ENCODE results near the gene KIAA0408. TPM values are rescaled to one million over a fixed set of nuclear protein-coding genes. Genes with fewer than 3 reads are reported as not detected.
"Not testable (repeated sequence)": the region's sequence is repeated elsewhere in the genome, so short reads cannot be mapped to it uniquely, and the experiment has no call there.

Gene KIAA0408
- total RNA-seq, 1 experiment from 2014 or later = 0.04 TPM

DNA sequence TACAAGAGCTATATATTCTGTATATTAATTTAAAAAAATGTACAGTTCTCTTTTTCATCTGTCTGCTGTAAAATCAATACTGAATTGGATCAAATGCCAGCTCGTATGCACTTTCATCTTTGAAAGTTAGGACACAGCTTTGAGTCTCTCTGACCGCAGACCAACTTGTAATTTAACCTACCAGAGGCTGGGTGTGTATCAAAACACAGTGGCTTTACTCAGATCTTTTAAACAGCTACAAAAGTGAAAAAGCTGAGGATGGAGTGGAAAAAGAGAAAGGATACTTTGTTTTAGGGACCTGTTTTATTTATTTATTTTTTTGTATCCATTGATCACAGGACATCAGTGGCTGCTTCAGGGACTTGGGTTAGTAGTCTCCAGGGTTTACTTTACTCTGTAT lies 44.1 kb downstream of the KIAA0408 start:
- H2AFZ ChIP-seq (ENCODE audit: low read length) = no peak overlapping the region
- intact Hi-C loops (cut with micrococcal nuclease) = no loop called here
- no peaks in the 10 kb centered on the region for H3K27me3 ChIP-seq (ENCODE audit: low read length)
- no peak overlapping the region for H3K27ac ChIP-seq (ENCODE audit: low read length)
- TF ChIP-seq EZH2 (IDR thresholded peaks at IDR 0.05; ENCODE audit: low read length, unreplicated experiment) (no peak), EZH2phosphoT487 (IDR thresholded peaks at IDR 0.05; ENCODE audit: borderline replicate concordance, low read length) (no peak), CTCF (conservative IDR thresholded peaks at IDR 0.05; ENCODE audit: low read depth, low read length) (no peak)
- DNase-seq (no peak), ATAC-seq (no peak)
- H3K36me3 ChIP-seq (ENCODE audit: low read depth, low read length) = no peaks in the 10 kb centered on the region
- ChIA-PET CTCF (interaction anchor here (0.5 kb wide), 1 partner anchor 953 kb away, joined by 3 read pairs; no protein-coding TSS in a partner anchor), POLR2A (ENCODE audit: unreplicated experiment) (no interaction called here)
- BruUV-seq (replicated peaks) = no TSS peak
- no peak overlapping the region for H3K4me2 ChIP-seq (ENCODE audit: low read length)
- no peaks in the 10 kb centered on the region for H4K20me1 ChIP-seq (ENCODE audit: low read length)
- H3K4me3 ChIP-seq (ENCODE audit: low read length) = no peak overlapping the region
- peaks cover 3% of the 10 kb centered on the region; the same call in 1 of the 2 replicates for H3K4me1 ChIP-seq (ENCODE audit: insufficient read depth, low read length)
- no peaks in the 10 kb centered on the region for H3F3A ChIP-seq (ENCODE audit: low read length, unreplicated experiment)
- no peak overlapping the region for H3K9ac ChIP-seq (ENCODE audit: low read length)
- no peaks in the 10 kb centered on the region for H3K9me2 ChIP-seq (replicated peaks; ENCODE audit: low read length)
- H3K79me2 ChIP-seq (ENCODE audit: low read length) = no peaks in the 10 kb centered on the region
- H3K9me3 ChIP-seq (ENCODE audit: low read length) = no peaks in the 10 kb centered on the region

GRCh38 chr6:127413123-127413522 lies 46.1 kb downstream of the KIAA0408 start:
- H2AFZ ChIP-seq (ENCODE audit: low read length); H3F3A ChIP-seq (ENCODE audit: low read length, unreplicated experiment); H3K9ac ChIP-seq (ENCODE audit: low read length); H3K79me2 ChIP-seq (ENCODE audit: low read length); H3K4me3 ChIP-seq (ENCODE audit: low read length); intact Hi-C loops (cut with micrococcal nuclease); H3K36me3 ChIP-seq (ENCODE audit: low read depth, low read length); H3K9me2 ChIP-seq (replicated peaks; ENCODE audit: low read length); CTCF ChIA-PET; H4K20me1 ChIP-seq (ENCODE audit: low read length); H3K27me3 ChIP-seq (ENCODE audit: low read length); H3K9me3 ChIP-seq (ENCODE audit: low read length); POLR2A ChIA-PET (ENCODE audit: unreplicated experiment); H3K4me2 ChIP-seq (ENCODE audit: low read length); ATAC-seq; H3K27ac ChIP-seq (ENCODE audit: low read length); H3K4me1 ChIP-seq (ENCODE audit: insufficient read depth, low read length); BruUV-seq (replicated peaks): not testable (repeated sequence)
- peak; percentile 4 for DNase-seq

DNA sequence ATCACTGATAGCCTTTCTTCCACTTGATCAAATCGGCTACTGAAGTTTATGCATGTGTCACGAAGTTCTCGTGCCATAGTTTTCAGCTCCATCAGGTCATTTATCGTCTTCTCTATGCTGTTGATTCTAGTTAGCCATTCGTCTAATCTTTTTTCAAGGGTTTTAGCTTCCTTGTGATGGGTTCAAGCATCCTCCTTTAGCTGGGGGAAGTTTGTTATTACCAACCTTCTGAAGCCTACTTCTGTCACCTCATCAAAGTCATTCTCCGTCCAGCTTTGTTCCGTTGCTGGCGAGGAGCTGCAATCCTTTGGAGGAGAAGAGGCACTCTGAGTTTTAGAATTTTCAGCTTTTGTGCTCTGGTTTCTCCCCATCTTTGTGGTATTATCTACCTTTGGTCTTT lies 47.2 kb downstream of the KIAA0408 start:
- BruUV-seq (replicated peaks); H3K4me1 ChIP-seq (ENCODE audit: insufficient read depth, low read length); H3K9me3 ChIP-seq (ENCODE audit: low read length); H3F3A ChIP-seq (ENCODE audit: low read length, unreplicated experiment); H3K9ac ChIP-seq (ENCODE audit: low read length); intact Hi-C loops (cut with micrococcal nuclease); H3K36me3 ChIP-seq (ENCODE audit: low read depth, low read length); H3K4me3 ChIP-seq (ENCODE audit: low read length); H4K20me1 ChIP-seq (ENCODE audit: low read length); ATAC-seq; H3K79me2 ChIP-seq (ENCODE audit: low read length); H3K27ac ChIP-seq (ENCODE audit: low read length); H3K9me2 ChIP-seq (replicated peaks; ENCODE audit: low read length); H2AFZ ChIP-seq (ENCODE audit: low read length); H3K27me3 ChIP-seq (ENCODE audit: low read length); DNase-seq; H3K4me2 ChIP-seq (ENCODE audit: low read length); CTCF ChIA-PET: not testable (repeated sequence)
- POLR2A ChIA-PET (ENCODE audit: unreplicated experiment) = interaction anchor here (0.6 kb wide), 1 partner anchor 82 kb away, joined by 5 read pairs; no protein-coding TSS in a partner anchor

Other genes starting within 250 kb of the KIAA0408 start
- gene RNF146, start 192.5 kb downstream of the KIAA0408 start, total RNA-seq (2014; rRNA removed) = 8.7 and 11.6 TPM in 2 replicates
- gene ECHDC1, start 115.8 kb downstream of the KIAA0408 start, total RNA-seq (2014; rRNA removed) = 24.2 and 34.5 TPM in 2 replicates
- gene C6orf58, start 117.8 kb upstream of the KIAA0408 start, total RNA-seq (2014; rRNA removed) = not detected in 2 replicates